GM12878 (cell line): Measurements from ENCODE around the gene SHANK1. TPM values are rescaled to one million over a fixed set of nuclear protein-coding genes. Genes with fewer than 3 reads are reported as not detected.

Source experiments
- ATAC-seq: fragments of 200-7000 bp; cut with Tn5 transposase; 3 replicates; pipeline ENCODE4 v1.9.1; 2020; ENCODE audit warnings: mild to moderate bottlenecking, moderate library complexity
- BruUV-seq: library from RNA; stranded (reverse); fragments of 400-500 nt; replicated peaks from 2 replicates; lab custom pipeline; 2021; lab: Mats Ljungman, UMichigan
- CTCF ChIA-PET: fragments of 300-600 bp; sonication (Branson Sonifier 250); formaldehyde crosslinking; extraction: SDS; loops from one replicate; lab custom pipeline; 2021; ENCODE audit warnings: inconsistent platforms; lab: Yijun Ruan, JAX
- POLR2A ChIA-PET: fragments of 350-600 bp; formaldehyde crosslinking; extraction: SDS; loops from one replicate; lab custom pipeline; 2021; ENCODE audit warnings: inconsistent platforms; lab: Charles Lee
- RAD21 ChIA-PET: fragments of 300-600 bp; sonication (Branson Sonifier 250); formaldehyde crosslinking; loops from one replicate; lab custom pipeline; 2023; ENCODE audit warnings: antibody characterized with exemption; ENCODE audit not compliant: unreplicated experiment; lab: Charles Lee
- SMC1A ChIA-PET: fragments of 300-600 bp; sonication (Branson Sonifier 250); formaldehyde crosslinking; loops from one replicate; lab custom pipeline; 2023; ENCODE audit not compliant: unreplicated experiment, uncharacterized antibody; lab: Charles Lee
- DNase-seq: peaks from one replicate; pipeline ENCODE4 v3.0.0-alpha.2; 2011; ENCODE audit warnings: low read depth, low spot score
- FAIRE-seq: peaks from 3 replicates; lab custom pipeline; 2011; peaks lifted over from hg19 to GRCh38; lab: Jason Lieb, UNC
- H2AFZ ChIP-seq: 2 replicates; pipeline ENCODE4 v1.6.0; 2011; ENCODE audit warnings: low read depth, low read length, control low read depth; ENCODE audit not compliant: control insufficient read depth
- H3K27ac ChIP-seq: 2 replicates; pipeline ENCODE4 v1.5.1; 2011; ENCODE audit warnings: control low read depth; ENCODE audit not compliant: control insufficient read depth, insufficient read depth
- H3K27me3 ChIP-seq, 2 experiments: replicated peaks in 1 of 2; 2 replicates each; pipeline versions ENCODE4 v1.6.0 to v1.6.1; 2011; ENCODE audit warnings: low read length in 1 of 2; ENCODE audit not compliant: control insufficient read depth in 2 of 2, insufficient read depth in 2 of 2
- H3K36me3 ChIP-seq, 2 experiments: 2 replicates each; pipeline ENCODE4 v1.5.1; 2011; ENCODE audit warnings: low read length in 1 of 2; ENCODE audit not compliant: control insufficient read depth in 2 of 2, insufficient read depth in 2 of 2
- H3K4me1 ChIP-seq: 2 replicates; pipeline ENCODE4 v1.6.1; 2011; ENCODE audit warnings: mild to moderate bottlenecking, low read length, moderate library complexity, mixed read lengths; ENCODE audit not compliant: control insufficient read depth, insufficient read depth
- H3K4me2 ChIP-seq: 2 replicates; pipeline ENCODE4 v1.6.0; 2011; ENCODE audit warnings: control low read depth; ENCODE audit not compliant: control insufficient read depth, insufficient read depth
- H3K4me3 ChIP-seq: fragments of 200-600 bp; sonication (generic); 2 replicates; pipeline ENCODE4 v1.5.1; 2016
- H3K79me2 ChIP-seq: 2 replicates; pipeline ENCODE4 v1.6.0; 2011; ENCODE audit warnings: low read length; ENCODE audit not compliant: control insufficient read depth, insufficient read depth
- H3K9ac ChIP-seq: 2 replicates; pipeline ENCODE4 v1.8.0; 2011; ENCODE audit warnings: low read length, control low read depth, mixed read lengths; ENCODE audit not compliant: control insufficient read depth, insufficient read depth
- H3K9me3 ChIP-seq: replicated peaks from 3 replicates; pipeline ENCODE4 v1.5.1; 2011; ENCODE audit warnings: mild to moderate bottlenecking, low read length; ENCODE audit not compliant: control insufficient read depth, insufficient read depth
- H4K20me1 ChIP-seq: 2 replicates; pipeline ENCODE4 v1.6.0; 2011; ENCODE audit not compliant: control insufficient read depth, insufficient read depth
- HDAC6 ChIP-seq: fragments of 200-600 bp; sonication (generic); IDR thresholded peaks from one replicate; pipeline ENCODE4 v1.8.0; 2017; ENCODE audit warnings: antibody characterized with exemption; ENCODE audit not compliant: unreplicated experiment
- RAD51 ChIP-seq: fragments of 450-650 bp; IDR thresholded peaks from 2 replicates; pipeline ENCODE4 v1.6.1; 2016; ENCODE audit warnings: moderate library complexity, mild to moderate bottlenecking, inconsistent platforms
- SMAD1 ChIP-seq: fragments of 450-650 bp; IDR thresholded peaks from 2 replicates; pipeline ENCODE4 v1.6.1; 2018; ENCODE audit warnings: mild to moderate bottlenecking, low read depth; ENCODE audit not compliant: partially characterized antibody
- SPI1 ChIP-seq: IDR thresholded peaks from 2 replicates; pipeline ENCODE4 v1.6.1; 2011; ENCODE audit warnings: low read depth, mild to moderate bottlenecking, low read length, moderate library complexity, borderline replicate concordance; ENCODE audit not compliant: insufficient read depth
- STAT1 ChIP-seq: fragments of 450-650 bp; conservative IDR thresholded peaks from 2 replicates; pipeline ENCODE4 v1.6.1; 2014; ENCODE audit warnings: antibody characterized with exemption, mild to moderate bottlenecking
- ZBTB33 ChIP-seq: fragments of 450-650 bp; IDR thresholded peaks from 2 replicates; pipeline ENCODE4 v1.6.1; 2017; ENCODE audit warnings: mild to moderate bottlenecking
- WGBS: methylation state at CpG from one replicate; pipeline ENCODE4 v1.1.6; 2016; ENCODE audit warnings: low lambda C conversion rate; ENCODE audit not compliant: insufficient replicate concordance, insufficient coverage; ENCODE audit errors: missing lambda C conversion rate; 5-methylcytosine and 5-hydroxymethylcytosine counted together
- in situ Hi-C: fragments of 300-500 bp; cut with MboI; formaldehyde crosslinking; loops from 9 replicates; pipeline ENCODE4 v1.14.3; 2018; ENCODE audit warnings: mixed read lengths
- intact Hi-C: fragments of 100-400 bp; cut with micrococcal nuclease; formaldehyde crosslinking; loops from one replicate; pipeline ENCODE4 v1.14.2; 2022; ENCODE audit not compliant: unreplicated experiment
- polyA plus RNA-seq, 11 experiments: library from polyadenylated mRNA; depleted of rRNA in 4 of 11; unstranded in 6 of 11; stranded (reverse) in 5 of 11; fragments of >200 nt; fragmentation: Nextera tagmentation in 4 of 11; fragmentation: Illumina TruSeq in 1 of 11; extraction: Ambion mirVana in 4 of 11; extraction: Trizol in 1 of 11; gene quantifications; 1 replicate in 1 of 11; 2 replicates in 10 of 11; pipeline versions ENCODE4 v1.2.1 to v1.2.3, GENCODE V29; 2011 to 2016; ENCODE audit warnings: inconsistent platforms in 2 of 11, missing spikeins in 2 of 11, low read depth in 1 of 11
- total RNA-seq, 4 experiments: library from RNA; depleted of rRNA in 3 of 4; stranded (reverse); fragments of >200 nt in 3 of 4; fragmentation: Illumina TruSeq in 1 of 4; extraction: Trizol in 1 of 4; gene quantifications; 2 replicates each; pipeline versions ENCODE4 v1.2.1 to v1.2.3, GENCODE V29; 2013 to 2021
- TF ChIP-seq, protein P1 (sequence below), 3 experiments: IDR thresholded peaks in 2 of 3; conservative IDR thresholded peaks in 1 of 3; 2 replicates each; pipeline ENCODE4 v1.5.1; 2011; ENCODE audit warnings: low read depth in 3 of 3, low read length in 3 of 3, mild to moderate bottlenecking in 3 of 3, control low read depth in 2 of 3, moderate library complexity in 2 of 3, inconsistent platforms in 1 of 3, mixed read lengths in 1 of 3; ENCODE audit not compliant: control insufficient read depth in 2 of 3, insufficient read depth in 1 of 3; ENCODE audit errors: extremely low read depth in 1 of 3

The SHANK1 gene
- total and polyA plus RNA-seq, 10 of the 15 experiments (the other 5 are each of a cell fraction or from before 2014, with no cell fraction given): not detected

GRCh38 chr19:50716178-50717025 is 3.2 kb downstream of the SHANK1 start:
- Histone ChIP-seq H3K4me3 (no peak overlapping the region), H3K36me3 (no peaks in the 10 kb centered on the region), H3K9me3 (no peaks in the 10 kb centered on the region), H3K4me1 (no peaks in the 10 kb centered on the region), H3K27me3 (peaks cover 7 to 9% of the 10 kb centered on the region in 2 experiments), H3K79me2 (no peaks in the 10 kb centered on the region), H3K9ac (no peak overlapping the region), H3K4me2 (no peak overlapping the region), H2AFZ (no peak overlapping the region), H4K20me1 (no peaks in the 10 kb centered on the region), H3K27ac (no peak overlapping the region)
- in situ Hi-C loops (no loop called here), intact Hi-C loops (no loop called here)
- BruUV-seq: no TSS peak
- RAD21 ChIA-PET: no interaction called here
- no peak for FAIRE-seq
- CTCF ChIA-PET: no interaction called here
- POLR2A ChIA-PET: no interaction called here
- WGBS: 34% methylated on average over 37 of the region's 39 CpGs
- no peak for TF ChIP-seq HDAC6
- no peak for TF ChIP-seq STAT1
- no peak for TF ChIP-seq SMAD1
- no peak for ATAC-seq
- SMC1A ChIA-PET: no interaction called here
- no peak for DNase-seq

GRCh38 chr19:50713556-50714236 is 5.9 kb downstream of the SHANK1 start:
- Histone ChIP-seq H3K79me2 (no peaks in the 10 kb centered on the region), H3K4me1 (no peaks in the 10 kb centered on the region), H3K9ac (no peak overlapping the region; the same call in 1 of the 2 replicates), H3K27ac (no peak overlapping the region), H3K4me3 (no peak overlapping the region), H4K20me1 (no peaks in the 10 kb centered on the region), H3K9me3 (no peaks in the 10 kb centered on the region), H3K4me2 (no peak overlapping the region), H3K36me3 (no peaks in the 10 kb centered on the region), H2AFZ (no peak overlapping the region), H3K27me3 (peaks cover 6 to 7% of the 10 kb centered on the region in 2 experiments)
- FAIRE-seq: no peak
- RAD21 ChIA-PET: no interaction called here
- no TSS peak for BruUV-seq
- ATAC-seq: no peak
- POLR2A ChIA-PET: no interaction called here
- intact Hi-C loops (no loop called here), in situ Hi-C loops (no loop called here)
- CTCF ChIA-PET: no interaction called here
- WGBS: 42% methylated on average over 18 of the region's 22 CpGs
- SMC1A ChIA-PET: interaction anchor here (1.1 kb wide), 1 partner anchor 44 kb away, joined by 3 read pairs; no protein-coding TSS in a partner anchor
- no peak for DNase-seq
- TF ChIP-seq, protein P1, sequence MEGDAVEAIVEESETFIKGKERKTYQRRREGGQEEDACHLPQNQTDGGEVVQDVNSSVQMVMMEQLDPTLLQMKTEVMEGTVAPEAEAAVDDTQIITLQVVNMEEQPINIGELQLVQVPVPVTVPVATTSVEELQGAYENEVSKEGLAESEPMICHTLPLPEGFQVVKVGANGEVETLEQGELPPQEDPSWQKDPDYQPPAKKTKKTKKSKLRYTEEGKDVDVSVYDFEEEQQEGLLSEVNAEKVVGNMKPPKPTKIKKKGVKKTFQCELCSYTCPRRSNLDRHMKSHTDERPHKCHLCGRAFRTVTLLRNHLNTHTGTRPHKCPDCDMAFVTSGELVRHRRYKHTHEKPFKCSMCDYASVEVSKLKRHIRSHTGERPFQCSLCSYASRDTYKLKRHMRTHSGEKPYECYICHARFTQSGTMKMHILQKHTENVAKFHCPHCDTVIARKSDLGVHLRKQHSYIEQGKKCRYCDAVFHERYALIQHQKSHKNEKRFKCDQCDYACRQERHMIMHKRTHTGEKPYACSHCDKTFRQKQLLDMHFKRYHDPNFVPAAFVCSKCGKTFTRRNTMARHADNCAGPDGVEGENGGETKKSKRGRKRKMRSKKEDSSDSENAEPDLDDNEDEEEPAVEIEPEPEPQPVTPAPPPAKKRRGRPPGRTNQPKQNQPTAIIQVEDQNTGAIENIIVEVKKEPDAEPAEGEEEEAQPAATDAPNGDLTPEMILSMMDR (IDR thresholded peaks at IDR 0.05 in 2 of 3, conservative IDR thresholded peaks at IDR 0.05 in 1 of 3; ENCODE audit: control insufficient read depth in 2 of 3, extremely low read depth in 1 of 3, insufficient read depth in 1 of 3, low read depth in 3 of 3, low read length in 3 of 3): no peak
- TF ChIP-seq RAD51 (no peak), ZBTB33 (no peak), SPI1 (no peak)
